Measurements from ENCODE around the gene ADARB2.

Gene ADARB2

GRCh38 chr10:1657479-1657878 is 79.8 kb downstream of the ADARB2 start:
- H3K9ac ChIP-seq (ENCODE audit: low read depth, low read length): no peak overlapping the region
- no peaks in the 10 kb centered on the region for H3K36me3 ChIP-seq (ENCODE audit: insufficient read depth, low read length)
- H3K4me1 ChIP-seq (ENCODE audit: insufficient read depth, low read length): 0 out of 2 replicates have a peak, but pooled peaks cover 4% of the 10 kb centered on the region
- H3K9me3 ChIP-seq (ENCODE audit: control insufficient read depth, insufficient read depth, low read length): no peaks in the 10 kb centered on the region

DNA sequence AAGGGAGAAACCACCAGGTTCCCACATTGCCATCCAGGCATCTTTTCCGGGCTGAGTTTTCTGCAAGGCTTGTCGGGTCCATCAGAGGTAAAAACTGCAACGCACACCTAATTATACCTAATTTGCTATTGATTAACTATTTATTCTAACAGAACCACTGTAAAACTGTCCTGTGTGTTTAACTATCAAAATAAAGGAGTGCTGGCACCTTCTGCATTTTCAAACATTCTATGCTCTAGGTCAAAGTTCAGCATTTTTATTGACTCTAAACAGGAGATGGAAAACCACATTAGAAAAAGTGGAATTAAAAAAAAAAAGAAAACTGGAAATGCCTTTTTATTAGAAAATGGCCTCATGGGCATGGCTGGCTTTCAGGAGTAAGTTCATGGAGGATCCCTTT is 82.0 kb downstream of the ADARB2 start:
- no peak overlapping the region for H3K9ac ChIP-seq (ENCODE audit: low read depth, low read length)
- no peaks in the 10 kb centered on the region for H3K9me3 ChIP-seq (ENCODE audit: control insufficient read depth, insufficient read depth, low read length)
- no peaks in the 10 kb centered on the region for H3K36me3 ChIP-seq (ENCODE audit: insufficient read depth, low read length)
- H3K4me1 ChIP-seq (ENCODE audit: insufficient read depth, low read length): 0 out of 2 replicates have a peak, but pooled peaks cover 4% of the 10 kb centered on the region

DNA sequence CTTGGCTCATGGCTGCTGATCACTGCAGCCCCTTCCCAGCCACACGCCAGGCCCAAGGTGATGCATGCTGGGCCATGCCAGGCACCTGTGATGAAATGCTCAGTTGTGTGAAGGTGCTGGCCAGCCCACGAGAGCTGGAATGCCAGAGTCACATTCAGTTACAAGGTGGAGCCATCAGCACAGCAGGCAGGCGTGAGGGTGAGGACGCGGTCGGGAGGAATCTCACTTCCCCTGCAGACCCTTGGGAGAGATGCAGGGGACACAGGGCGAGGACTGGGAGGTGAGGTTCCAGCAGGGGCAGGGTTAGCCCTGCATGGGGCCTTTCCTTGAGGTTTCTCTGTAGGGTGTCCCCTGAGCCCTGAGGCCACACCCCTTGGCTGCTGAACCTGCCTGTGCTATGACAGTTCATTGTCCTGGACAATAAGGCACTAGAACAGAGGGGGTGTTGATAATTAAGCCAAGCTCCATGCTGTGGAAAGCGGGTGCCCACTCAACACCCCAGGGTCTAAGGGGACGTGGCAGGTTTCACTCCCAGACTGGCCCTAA is 82.4 kb downstream of the ADARB2 start:
- H3K9me3 ChIP-seq (ENCODE audit: control insufficient read depth, insufficient read depth, low read length): no peaks in the 10 kb centered on the region

DNA sequence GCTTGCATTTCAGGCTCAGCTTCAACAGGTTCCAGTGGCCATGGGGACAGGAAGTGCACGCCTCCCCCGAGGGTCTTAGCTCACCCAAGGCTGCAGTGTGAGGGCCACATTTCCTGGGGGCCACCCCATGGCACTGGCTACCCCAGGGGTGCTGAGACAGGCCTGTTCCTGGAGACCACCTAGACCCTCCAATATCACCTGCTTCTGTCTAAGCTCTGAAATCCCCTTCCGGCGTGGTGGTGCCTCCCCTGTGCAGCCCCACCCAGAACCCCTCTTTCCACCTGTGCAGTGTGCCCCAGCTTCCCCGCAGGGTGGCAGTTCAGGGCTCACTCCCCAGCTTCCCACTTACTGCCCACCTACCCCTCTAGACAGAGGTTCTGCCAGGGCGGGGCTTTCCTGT is 83.1 kb downstream of the ADARB2 start:
- H3K9me3 ChIP-seq (ENCODE audit: control insufficient read depth, insufficient read depth, low read length): no peaks in the 10 kb centered on the region
- no peak overlapping the region for H3K9ac ChIP-seq (ENCODE audit: low read depth, low read length)
- H3K36me3 ChIP-seq (ENCODE audit: insufficient read depth, low read length): no peaks in the 10 kb centered on the region
- H3K4me1 ChIP-seq (ENCODE audit: insufficient read depth, low read length): 0 out of 2 replicates have a peak, but pooled peaks cover 1% of the 10 kb centered on the region

More for the DNA sequence above, 82.4 kb downstream of the ADARB2 start:
- H3K36me3 ChIP-seq (ENCODE audit: insufficient read depth, low read length): no peaks in the 10 kb centered on the region
- no peak overlapping the region for H3K9ac ChIP-seq (ENCODE audit: low read depth, low read length)
- 0 out of 2 replicates have a peak, but pooled peaks cover 4% of the 10 kb centered on the region for H3K4me1 ChIP-seq (ENCODE audit: insufficient read depth, low read length)

GRCh38 chr10:1653321-1653720 is 84.0 kb downstream of the ADARB2 start:
- no peaks in the 10 kb centered on the region for H3K9me3 ChIP-seq (ENCODE audit: control insufficient read depth, insufficient read depth, low read length)
- H3K4me1 ChIP-seq (ENCODE audit: insufficient read depth, low read length): no peaks in the 10 kb centered on the region
- H3K36me3 ChIP-seq (ENCODE audit: insufficient read depth, low read length): no peaks in the 10 kb centered on the region
- H3K9ac ChIP-seq (ENCODE audit: low read depth, low read length): no peak overlapping the region

GRCh38 chr10:1652151-1652550 is 85.2 kb downstream of the ADARB2 start:
- Histone ChIP-seq H3K9me3 (ENCODE audit: control insufficient read depth, insufficient read depth, low read length) (no peaks in the 10 kb centered on the region), H3K36me3 (ENCODE audit: insufficient read depth, low read length) (no peaks in the 10 kb centered on the region)

GRCh38 chr10:1651270-1651966 is 85.9 kb downstream of the ADARB2 start:
- Histone ChIP-seq H3K9me3 (ENCODE audit: control insufficient read depth, insufficient read depth, low read length) (no peaks in the 10 kb centered on the region), H3K36me3 (ENCODE audit: insufficient read depth, low read length) (no peaks in the 10 kb centered on the region), H3K4me1 (ENCODE audit: insufficient read depth, low read length) (no peaks in the 10 kb centered on the region), H3K9ac (ENCODE audit: low read depth, low read length) (no peak overlapping the region)

More at GRCh38 chr10:1652151-1652550, 85.2 kb downstream of the ADARB2 start:
- Histone ChIP-seq H3K4me1 (ENCODE audit: insufficient read depth, low read length) (no peaks in the 10 kb centered on the region), H3K9ac (ENCODE audit: low read depth, low read length) (no peak overlapping the region)

GRCh38 chr10:1650542-1651269 is 86.6 kb downstream of the ADARB2 start:
- no peaks in the 10 kb centered on the region for H3K36me3 ChIP-seq (ENCODE audit: insufficient read depth, low read length)
- H3K9ac ChIP-seq (ENCODE audit: low read depth, low read length): no peak overlapping the region
- no peaks in the 10 kb centered on the region for H3K9me3 ChIP-seq (ENCODE audit: control insufficient read depth, insufficient read depth, low read length)
- no peaks in the 10 kb centered on the region for H3K4me1 ChIP-seq (ENCODE audit: insufficient read depth, low read length)

DNA sequence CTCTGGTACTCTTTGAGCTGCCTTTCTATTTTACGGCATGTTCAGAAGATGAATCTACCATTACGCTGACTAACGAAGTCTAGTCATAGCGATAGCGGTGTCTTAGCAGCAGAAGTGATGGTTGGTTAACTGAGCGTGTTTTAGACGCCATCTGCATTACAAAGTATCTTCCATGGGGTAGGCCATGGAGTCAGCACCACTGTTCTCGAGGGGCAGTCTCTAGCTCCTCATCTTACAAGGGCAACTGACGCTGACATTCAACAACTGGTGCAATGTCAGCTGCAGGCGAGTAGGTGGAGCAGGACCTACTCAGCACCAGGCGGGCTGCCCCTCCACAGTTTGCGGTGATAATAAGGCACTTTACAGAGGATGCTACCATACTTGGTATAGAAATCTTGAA is 88.7 kb downstream of the ADARB2 start:
- H3K36me3 ChIP-seq (ENCODE audit: insufficient read depth, low read length): no peaks in the 10 kb centered on the region
- no peak overlapping the region for H3K9ac ChIP-seq (ENCODE audit: low read depth, low read length)
- H3K9me3 ChIP-seq (ENCODE audit: control insufficient read depth, insufficient read depth, low read length): no peaks in the 10 kb centered on the region
- no peaks in the 10 kb centered on the region for H3K4me1 ChIP-seq (ENCODE audit: insufficient read depth, low read length)

GRCh38 chr10:1646332-1646731 is 91.0 kb downstream of the ADARB2 start:
- Histone ChIP-seq H3K4me1 (ENCODE audit: insufficient read depth, low read length) (no peaks in the 10 kb centered on the region), H3K9me3 (ENCODE audit: control insufficient read depth, insufficient read depth, low read length) (no peaks in the 10 kb centered on the region), H3K36me3 (ENCODE audit: insufficient read depth, low read length) (no peaks in the 10 kb centered on the region), H3K9ac (ENCODE audit: low read depth, low read length) (no peak overlapping the region)

GRCh38 chr10:1645896-1646295 is 91.4 kb downstream of the ADARB2 start:
- H3K36me3 ChIP-seq (ENCODE audit: insufficient read depth, low read length): no peaks in the 10 kb centered on the region
- H3K9ac ChIP-seq (ENCODE audit: low read depth, low read length): no peak overlapping the region
- H3K4me1 ChIP-seq (ENCODE audit: insufficient read depth, low read length): no peaks in the 10 kb centered on the region
- no peaks in the 10 kb centered on the region for H3K9me3 ChIP-seq (ENCODE audit: control insufficient read depth, insufficient read depth, low read length)

GRCh38 chr10:1644191-1644711 is 93.1 kb downstream of the ADARB2 start:
- no peaks in the 10 kb centered on the region for H3K36me3 ChIP-seq (ENCODE audit: insufficient read depth, low read length)
- H3K4me1 ChIP-seq (ENCODE audit: insufficient read depth, low read length): no peaks in the 10 kb centered on the region
- no peaks in the 10 kb centered on the region for H3K9me3 ChIP-seq (ENCODE audit: control insufficient read depth, insufficient read depth, low read length)
- no peak overlapping the region for H3K9ac ChIP-seq (ENCODE audit: low read depth, low read length)

DNA sequence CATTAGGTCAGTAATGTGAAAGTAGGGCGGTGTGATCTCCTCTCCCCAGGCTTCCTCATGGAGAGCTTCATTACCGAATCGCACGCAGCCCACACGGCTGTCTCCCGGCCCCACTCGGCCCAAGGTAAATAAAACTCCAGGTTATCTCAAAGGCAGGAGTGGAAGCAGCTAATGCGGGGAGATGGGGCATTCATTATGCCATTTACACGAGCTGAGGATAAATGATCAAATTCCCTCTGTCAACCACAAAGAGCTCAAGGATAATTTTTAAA is 93.5 kb downstream of the ADARB2 start:
- no peaks in the 10 kb centered on the region for H3K36me3 ChIP-seq (ENCODE audit: insufficient read depth, low read length)
- H3K4me1 ChIP-seq (ENCODE audit: insufficient read depth, low read length): no peaks in the 10 kb centered on the region
- no peak overlapping the region for H3K9ac ChIP-seq (ENCODE audit: low read depth, low read length)
- H3K9me3 ChIP-seq (ENCODE audit: control insufficient read depth, insufficient read depth, low read length): no peaks in the 10 kb centered on the region

DNA sequence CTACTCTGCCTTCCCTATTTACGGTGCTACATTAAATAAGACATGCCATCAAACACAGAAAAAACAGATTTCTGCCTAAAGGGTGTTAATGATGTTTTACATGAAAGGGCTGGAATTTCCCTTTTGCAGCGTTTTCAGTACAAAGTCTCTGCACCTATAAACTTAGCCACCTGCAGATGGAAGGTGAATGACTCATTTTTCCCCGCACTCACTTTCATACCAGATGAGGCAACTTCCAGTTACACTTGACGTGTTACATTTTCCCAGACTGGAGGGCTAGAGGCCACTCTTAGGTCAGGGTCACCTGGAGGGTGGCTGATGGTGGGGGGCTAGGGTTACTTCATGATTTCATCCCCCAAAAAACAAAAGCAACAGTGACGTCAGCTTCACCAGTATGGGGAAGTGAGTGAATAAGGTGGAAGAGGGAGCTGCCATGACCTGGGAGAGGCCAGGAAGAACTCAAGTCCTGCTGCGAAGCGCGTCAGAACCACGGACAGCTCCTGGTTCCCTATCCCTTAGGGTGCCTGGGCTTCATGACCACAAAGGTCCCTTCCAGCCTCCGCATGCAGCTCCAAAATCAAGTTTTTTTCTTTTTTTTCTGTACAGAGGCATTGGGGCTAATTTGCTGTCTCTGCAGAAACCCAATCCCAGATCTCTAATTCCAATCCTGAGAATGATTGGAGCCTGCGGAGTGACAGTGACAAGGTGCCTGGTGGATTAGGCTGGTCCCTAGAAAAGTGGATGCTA is 94.0 kb downstream of the ADARB2 start:
- Histone ChIP-seq H3K4me1 (ENCODE audit: insufficient read depth, low read length) (no peaks in the 10 kb centered on the region), H3K9me3 (ENCODE audit: control insufficient read depth, insufficient read depth, low read length) (no peaks in the 10 kb centered on the region), H3K36me3 (ENCODE audit: insufficient read depth, low read length) (no peaks in the 10 kb centered on the region), H3K9ac (ENCODE audit: low read depth, low read length) (no peak overlapping the region)

Data from ES-I3 (cell line).